ENCODE results near the gene PDE10A.

DNA sequence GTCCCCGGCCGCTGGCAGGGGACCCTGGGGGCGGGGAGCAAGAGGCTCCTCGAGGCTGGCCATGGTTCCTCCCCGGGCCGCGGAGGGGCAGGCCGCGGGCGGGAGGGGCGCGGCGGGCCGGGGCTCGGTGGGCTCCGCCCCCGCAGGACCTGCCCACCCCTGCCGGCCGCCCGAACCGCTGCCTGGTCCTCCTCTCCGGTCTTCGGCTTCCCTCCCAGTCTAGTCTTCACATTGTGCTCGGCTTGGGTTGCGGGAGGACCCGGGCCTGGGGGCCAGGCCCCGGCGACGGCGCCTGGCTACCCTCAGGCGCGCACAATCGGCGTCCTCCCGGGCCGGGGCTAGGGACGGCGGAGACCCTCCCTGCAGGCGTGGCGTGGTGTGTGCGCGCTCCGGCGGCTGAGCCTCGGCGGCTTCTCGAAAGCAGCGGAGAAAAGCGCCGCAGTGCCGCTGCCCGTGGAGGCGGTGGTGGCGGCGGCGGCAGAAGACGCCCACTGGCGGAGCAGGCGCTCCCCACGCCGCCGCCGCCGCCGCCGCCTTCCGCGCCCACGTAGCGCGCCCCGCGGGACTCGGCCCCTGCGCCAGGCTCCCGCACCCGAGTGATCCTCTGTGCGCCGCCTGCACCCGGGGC is at the start of gene PDE10A:
- no peak for TF ChIP-seq GATA3 (IDR thresholded peaks at IDR 0.05; ENCODE audit: low read depth, low read length)
- no peak for TF ChIP-seq GATA2 (IDR thresholded peaks at IDR 0.05; ENCODE audit: low read depth, low read length)

Measured in SH-SY5Y (cell line).